HG03432 (cell line): ENCODE results near the gene IRS1.
A peak's percentile ranks its signal among the peaks of the same experiment; 100 is the strongest.

Experiments
- ATAC-seq: cut with Tn5 transposase; IDR thresholded peaks from one replicate; pipeline ENCODE4 v1.9.1; 2021; ENCODE audit warnings: mild to moderate bottlenecking, moderate library complexity; ENCODE audit not compliant: unreplicated experiment

The IRS1 gene

GRCh38 chr2:226727251-226727650 lies 72.4 kb downstream of the IRS1 start:
- no peak for ATAC-seq

- no peak for ATAC-seq
These were observed 73.1 kb downstream of the IRS1 start for GRCh38 chr2:226726546-226726945.

GRCh38 chr2:226725126-226725860 lies 74.3 kb downstream of the IRS1 start:
- ATAC-seq, result no peak

GRCh38 chr2:226721541-226721940 lies 78.1 kb downstream of the IRS1 start:
- ATAC-seq, result no peak

GRCh38 chr2:226720948-226721347 lies 78.7 kb downstream of the IRS1 start:
- no peak for ATAC-seq

GRCh38 chr2:226717719-226718118 lies 81.9 kb downstream of the IRS1 start:
- ATAC-seq, result no peak

- peak; percentile 80 for ATAC-seq
These were observed 83.5 kb downstream of the IRS1 start for GRCh38 chr2:226716126-226716525.

GRCh38 chr2:226715347-226715990 lies 84.2 kb downstream of the IRS1 start:
- peak; percentile 12 for ATAC-seq

- no peak for ATAC-seq
These were observed 86.7 kb downstream of the IRS1 start for GRCh38 chr2:226712941-226713340.

GRCh38 chr2:226711606-226712296 lies 87.9 kb downstream of the IRS1 start:
- ATAC-seq, result no peak

GRCh38 chr2:226707499-226707898 lies 92.1 kb downstream of the IRS1 start:
- ATAC-seq, result no peak

GRCh38 chr2:226705965-226706364 lies 93.7 kb downstream of the IRS1 start:
- no peak for ATAC-seq

- no peak for ATAC-seq
These were observed 94.3 kb downstream of the IRS1 start for GRCh38 chr2:226705133-226705886.

- no peak for ATAC-seq
These were observed 96.1 kb downstream of the IRS1 start for GRCh38 chr2:226703514-226703913.

- ATAC-seq, result no peak
These were observed 97.2 kb downstream of the IRS1 start for GRCh38 chr2:226702376-226702775.

- ATAC-seq, result peak; percentile 90
These were observed 98.6 kb downstream of the IRS1 start for GRCh38 chr2:226701052-226701451.

GRCh38 chr2:226699321-226699720 lies 100.3 kb downstream of the IRS1 start:
- ATAC-seq, result no peak

GRCh38 chr2:226698671-226699070 lies 100.9 kb downstream of the IRS1 start:
- ATAC-seq, result no peak

GRCh38 chr2:226694586-226695284 lies 104.9 kb downstream of the IRS1 start:
- ATAC-seq, result no peak

- ATAC-seq, result no peak
These were observed 105.5 kb downstream of the IRS1 start for GRCh38 chr2:226694149-226694548.

- ATAC-seq, result no peak
These were observed 106.1 kb downstream of the IRS1 start for GRCh38 chr2:226693521-226693920.
